K562 (cell line): ENCODE data around the gene CD248. TPM values are rescaled to one million over a fixed set of nuclear protein-coding genes. Genes with fewer than 3 reads are reported as not detected.

ENCODE experiments used
- ATAC-seq: fragments of 200-7000 bp; cut with Tn5 transposase; 3 replicates; pipeline ENCODE4 v1.9.1; 2020; ENCODE audit warnings: moderate library complexity
- BruUV-seq: library from RNA; stranded (reverse); fragments of 400-500 nt; replicated peaks from 2 replicates; lab custom pipeline; 2021; lab: Mats Ljungman, UMichigan
- CTCF ChIA-PET: fragments of 300-600 bp; formaldehyde crosslinking; extraction: SDS; loops from one replicate; lab custom pipeline; 2021; ENCODE audit warnings: low intra/inter-chr PET ratio; lab: Yijun Ruan, JAX
- POLR2A ChIA-PET: fragments of 300-600, 350-650 bp; sonication (Branson Sonifier 250); formaldehyde crosslinking; extraction: SDS; loops from one replicate; lab custom pipeline; 2021; ENCODE audit warnings: antibody characterized with exemption, inconsistent platforms; lab: Yijun Ruan, JAX
- DNase-seq, 4 experiments: peaks; one replicate each; pipeline versions ENCODE4 v3.0.0 to v3.0.0-alpha.2; 2011 to 2018; ENCODE audit warnings: low spot score in 3 of 4, mixed read lengths in 3 of 4; ENCODE audit errors: extremely low read depth in 1 of 4
- FAIRE-seq: peaks from 2 replicates; lab custom pipeline; 2011; peaks lifted over from hg19 to GRCh38; lab: Jason Lieb, UNC
- H2AFZ ChIP-seq: 2 replicates; pipeline ENCODE4 v1.6.0; 2011; ENCODE audit warnings: low read depth, low read length, control low read depth, inconsistent platforms
- H3K27ac ChIP-seq: fragments of 200-600 bp; 3 replicates; pipeline ENCODE4 v1.8.0; 2011; ENCODE audit warnings: low read depth, mild to moderate bottlenecking, control low read depth, inconsistent platforms, low read length, moderate library complexity, mixed read lengths; ENCODE audit errors: extremely low read depth
- H3K27me3 ChIP-seq, 2 experiments: fragments of 300-600 bp in 1 of 2; 2 replicates in 1 of 2; 3 replicates in 1 of 2; pipeline versions ENCODE4 v1.6.0 to v1.8.0; 2011; ENCODE audit warnings: inconsistent platforms in 2 of 2, low read length in 2 of 2, mild to moderate bottlenecking in 1 of 2, mixed read lengths in 1 of 2, moderate library complexity in 1 of 2; ENCODE audit not compliant: control insufficient read depth in 2 of 2, insufficient read depth in 2 of 2
- H3K36me3 ChIP-seq: fragments of 300-600 bp; 3 replicates; pipeline ENCODE4 v1.8.0; 2011; ENCODE audit warnings: mild to moderate bottlenecking, low read length, inconsistent platforms; ENCODE audit not compliant: control insufficient read depth, insufficient read depth
- H3K4me1 ChIP-seq, 2 experiments: fragments of 200-600 bp in 1 of 2; replicated peaks in 1 of 2; 2 replicates in 1 of 2; 3 replicates in 1 of 2; pipeline versions ENCODE4 v1.5.1 to v1.8.0; 2011; ENCODE audit warnings: inconsistent platforms in 2 of 2, low read length in 2 of 2, mild to moderate bottlenecking in 1 of 2, mixed read lengths in 1 of 2, moderate library complexity in 1 of 2; ENCODE audit not compliant: control insufficient read depth in 2 of 2, insufficient read depth in 2 of 2
- H3K4me2 ChIP-seq: 2 replicates; pipeline ENCODE4 v1.6.1; 2011; ENCODE audit warnings: low read length, control low read depth, inconsistent platforms, mixed read lengths; ENCODE audit not compliant: insufficient read depth
- H3K4me3 ChIP-seq: fragments of 200-600 bp; sonication (generic), shearing (Covaris generic); 2 replicates; pipeline ENCODE4 v1.5.1; 2016; ENCODE audit warnings: control low read depth, inconsistent platforms
- H3K79me2 ChIP-seq: fragments of 200-600 bp; 3 replicates; pipeline ENCODE4 v1.8.0; 2011; ENCODE audit warnings: low read length, inconsistent platforms; ENCODE audit not compliant: control insufficient read depth, insufficient read depth
- H3K9ac ChIP-seq, 2 experiments: 2 replicates each; pipeline versions ENCODE4 v1.6.0 to v1.6.1; 2011; ENCODE audit warnings: low read depth in 2 of 2, low read length in 2 of 2, control low read depth in 1 of 2, inconsistent platforms in 1 of 2, mild to moderate bottlenecking in 1 of 2, mixed read lengths in 1 of 2; ENCODE audit not compliant: insufficient read depth in 1 of 2
- H3K9me1 ChIP-seq: one replicate; pipeline ENCODE4 v1.6.0; 2011; ENCODE audit warnings: inconsistent platforms, mild to moderate bottlenecking, low read length, moderate library complexity; ENCODE audit not compliant: control insufficient read depth, insufficient read depth
- H3K9me3 ChIP-seq: replicated peaks from 2 replicates; pipeline ENCODE4 v1.5.1; 2011; ENCODE audit warnings: low read depth, low read length, inconsistent platforms; ENCODE audit not compliant: control insufficient read depth, insufficient read depth
- H4K20me1 ChIP-seq: replicated peaks from 2 replicates; pipeline ENCODE4 v1.6.1; 2011; ENCODE audit warnings: low read length, inconsistent platforms, mixed read lengths; ENCODE audit not compliant: control insufficient read depth, insufficient read depth
- ATF1 ChIP-seq, 2 experiments: fragments of 450-650 bp in 1 of 2; IDR thresholded peaks; 2 replicates each; pipeline ENCODE4 v1.6.1; 2016; ENCODE audit warnings: missing compliant biosample characterization in 1 of 2, missing genetic modification characterization in 1 of 2
- BHLHE40 ChIP-seq: IDR thresholded peaks from 2 replicates; pipeline ENCODE4 v1.6.1; 2011; ENCODE audit warnings: low read length, improper control_type of control experiment
- CREM ChIP-seq: IDR thresholded peaks from 2 replicates; pipeline ENCODE4 v1.6.1; 2014; ENCODE audit warnings: antibody characterized with exemption, low read depth
- HMG20B ChIP-seq: fragments of 250-450 bp; sonication (Bioruptor Pico); IDR thresholded peaks from 2 replicates; pipeline ENCODE4 v1.5.0; 2021; ENCODE audit warnings: mild to moderate bottlenecking
- HNRNPL ChIP-seq: fragments of 200-400 bp; formaldehyde crosslinking; IDR thresholded peaks from 2 replicates; pipeline ENCODE4 v1.6.1; 2017; ENCODE audit warnings: low read depth, mild to moderate bottlenecking, low read length
- IFI16 ChIP-seq: fragments of 250-450 bp; sonication (Bioruptor Pico); IDR thresholded peaks from 2 replicates; pipeline ENCODE4 v2.1.2; 2022; ENCODE audit warnings: mild to moderate bottlenecking, inconsistent platforms
- NR2C2 ChIP-seq, 2 experiments: fragments of 200-800 bp in 1 of 2; sonication (Bioruptor generic) in 1 of 2; sonication (generic) in 1 of 2; formaldehyde crosslinking in 1 of 2; IDR thresholded peaks; 2 replicates each; pipeline versions ENCODE4 v1.6.1 to v1.8.0; 2016 to 2022; ENCODE audit warnings: mild to moderate bottlenecking in 1 of 2, missing compliant biosample characterization in 1 of 2, missing genetic modification characterization in 1 of 2, missing genetic modification reagents in 1 of 2
- TAF15 ChIP-seq: fragments of 200-400 bp; formaldehyde crosslinking; IDR thresholded peaks from 2 replicates; pipeline ENCODE4 v1.6.1; 2017; ENCODE audit warnings: mild to moderate bottlenecking, low read depth, low read length, moderate library complexity
- ZBTB7A ChIP-seq: IDR thresholded peaks from 2 replicates; pipeline ENCODE4 v1.6.1; 2011; ENCODE audit warnings: low read depth, mild to moderate bottlenecking, low read length, moderate library complexity, borderline replicate concordance; ENCODE audit not compliant: control insufficient read depth
- WGBS: fragments of 100-300 bp; shearing (Covaris generic); methylation state at CpG from one replicate; pipeline ENCODE4 v1.1.6; 2016; ENCODE audit warnings: low coverage, mixed read lengths; ENCODE audit not compliant: insufficient coverage; ENCODE audit errors: missing lambda C conversion rate; 5-methylcytosine and 5-hydroxymethylcytosine counted together
- in situ Hi-C: fragments of 300-500 bp; cut with MboI; formaldehyde crosslinking; loops from 4 replicates; pipeline ENCODE4 v1.15.0; 2018; ENCODE audit warnings: inconsistent platforms, mixed read lengths
- intact Hi-C: fragments of 100-400 bp; cut with micrococcal nuclease; formaldehyde crosslinking; loops from 2 replicates; pipeline ENCODE4 v1.14.2; 2022
- polyA plus RNA-seq, 8 experiments: library from polyadenylated mRNA; depleted of rRNA in 4 of 8; stranded (reverse) in 5 of 8; unstranded in 3 of 8; fragments of >200 nt; fragmentation: Nextera tagmentation in 2 of 8; fragmentation: Illumina TruSeq in 1 of 8; extraction: Ambion mirVana in 2 of 8; extraction: Trizol in 1 of 8; gene quantifications; 2 replicates each; pipeline versions ENCODE4 v1.2.1 to v1.2.3, GENCODE V29; 2011 to 2014; ENCODE audit warnings: inconsistent platforms in 1 of 8, missing spikeins in 1 of 8
- total RNA-seq, 7 experiments: library from RNA; depleted of rRNA in 6 of 7; stranded (reverse); fragments of >200 nt in 6 of 7; fragmentation: Illumina TruSeq in 2 of 7; extraction: Trizol in 2 of 7; gene quantifications; 2 replicates each; pipeline versions ENCODE4 v1.2.1 to v1.2.3, GENCODE V29; 2011 to 2021; ENCODE audit warnings: low replicate concordance in 1 of 7
- TF ChIP-seq, protein P1 (sequence below): sonication (generic); formaldehyde crosslinking; IDR thresholded peaks from 2 replicates; pipeline ENCODE4 v1.9.0; 2022; ENCODE audit warnings: mild to moderate bottlenecking, missing genetic modification reagents
- TF ChIP-seq, protein P2 (sequence below), 2 experiments: fragments of 450-650 bp in 1 of 2; sonication (generic) in 1 of 2; formaldehyde crosslinking in 1 of 2; IDR thresholded peaks in 1 of 2; conservative IDR thresholded peaks in 1 of 2; 2 replicates each; pipeline versions ENCODE4 v1.6.1 to v1.8.1; 2016 to 2023; ENCODE audit warnings: mild to moderate bottlenecking in 2 of 2, moderate library complexity in 2 of 2, inconsistent platforms in 1 of 2, missing genetic modification reagents in 1 of 2

CD248 gene
- total and polyA plus RNA-seq, 9 of the 15 experiments (the other 6 are each of a cell fraction or from before 2014, with no cell fraction given) = 0.09 TPM; not detected in 8

DNA sequence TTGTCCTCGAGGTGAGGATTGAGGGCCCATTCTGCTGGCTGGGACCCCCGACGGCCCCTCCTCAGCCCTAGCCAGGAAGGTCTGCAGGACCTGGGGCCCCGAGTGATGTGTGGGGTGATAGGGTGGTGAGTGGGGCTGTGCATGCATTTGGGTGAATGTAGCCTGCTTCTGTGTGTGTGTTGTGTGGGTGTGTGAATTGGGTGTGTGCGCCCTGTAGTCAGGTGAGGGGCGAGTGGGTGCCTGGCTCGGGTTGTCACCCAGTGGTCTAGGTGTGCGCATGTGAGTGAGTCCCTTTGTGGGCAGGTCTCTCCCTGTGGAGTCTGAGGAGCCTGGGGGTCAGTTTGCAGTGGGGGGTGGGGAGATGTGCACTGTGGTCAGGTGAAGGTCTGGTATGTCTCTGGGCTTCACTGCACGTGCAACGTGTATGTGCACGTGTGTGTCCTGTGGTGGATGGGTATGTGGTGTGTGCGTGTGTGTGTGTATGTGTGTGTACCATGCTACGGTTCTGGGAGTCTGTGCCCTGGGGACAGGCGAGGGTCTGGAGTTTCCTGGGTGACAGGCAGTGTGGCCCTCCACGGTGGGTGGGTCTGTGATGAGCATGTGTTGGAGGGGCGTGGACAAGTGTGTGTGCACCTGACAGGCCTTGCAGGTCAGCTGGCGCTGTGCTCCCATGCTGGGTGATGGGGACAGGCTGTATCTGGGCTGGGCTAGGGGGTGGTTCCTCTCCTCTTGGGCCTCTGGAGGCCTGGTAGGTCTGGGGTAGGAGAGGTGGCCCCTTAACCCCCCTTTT lies 24.1 kb downstream of the CD248 start (continued):
- TF ChIP-seq, protein P1, sequence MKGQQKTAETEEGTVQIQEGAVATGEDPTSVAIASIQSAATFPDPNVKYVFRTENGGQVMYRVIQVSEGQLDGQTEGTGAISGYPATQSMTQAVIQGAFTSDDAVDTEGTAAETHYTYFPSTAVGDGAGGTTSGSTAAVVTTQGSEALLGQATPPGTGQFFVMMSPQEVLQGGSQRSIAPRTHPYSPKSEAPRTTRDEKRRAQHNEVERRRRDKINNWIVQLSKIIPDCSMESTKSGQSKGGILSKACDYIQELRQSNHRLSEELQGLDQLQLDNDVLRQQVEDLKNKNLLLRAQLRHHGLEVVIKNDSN (CRISPR knock-in tag) = no peak
- TF ChIP-seq NR2C2 (CRISPR knock-in tag; IDR thresholded peaks at IDR 0.05) = no peak
- TF ChIP-seq NR2C2 (tag; IDR thresholded peaks at IDR 0.05) = no peak
- TF ChIP-seq BHLHE40 = peak; percentile 53; the same call in 1 of the 2 replicates
- TF ChIP-seq IFI16 = no peak

- Histone ChIP-seq H3K9me1 (no peaks in the 10 kb centered on the region), H3K4me2 (no peak within 1 kb of the TSS), H3K27me3 (no peaks in the 10 kb centered on the region; a peak in 1 of 5 replicates), H3K4me1 (peaks cover 19 to 60% of the 10 kb centered on the region in 2 experiments), H3K9me3 (no peaks in the 10 kb centered on the region), H2AFZ (no peak within 1 kb of the TSS), H3K4me3 (no peak within 1 kb of the TSS), H4K20me1 (0 out of 2 replicates have a peak, but pooled peaks cover 5% of the 10 kb centered on the region), H3K9ac (no peak within 1 kb of the TSS), H3K36me3 (peaks cover 8% of the 10 kb centered on the region; the same call in 2 of the 3 replicates), H3K79me2 (peaks cover 19% of the 10 kb centered on the region), H3K27ac (no peak within 1 kb of the TSS)
- WGBS = 93% methylated on average over 10 of the region's 95 CpGs
- FAIRE-seq = no peak
- in situ Hi-C loops (no loop called here), intact Hi-C loops (no loop called here)
- no TSS peak for BruUV-seq
- ChIA-PET POLR2A (no interaction called here), CTCF (no interaction called here)
- no peak for ATAC-seq
- TF ChIP-seq HNRNPL (0 out of 2 replicates have a peak, but pooled peaks have one; percentile 16), ZBTB7A (peak; percentile 41; the same call in 1 of the 2 replicates), TAF15 (no peak), ATF1 (CRISPR knock-in tag; IDR thresholded peaks at IDR 0.05) (no peak), ATF1 (tag; IDR thresholded peaks at IDR 0.05) (peak; percentile 23; the same call in 1 of the 2 replicates), CREM (0 out of 2 replicates have a peak, but pooled peaks have one; percentile 36), HMG20B (CRISPR knock-in tag) (no peak)
- TF ChIP-seq, protein P2, sequence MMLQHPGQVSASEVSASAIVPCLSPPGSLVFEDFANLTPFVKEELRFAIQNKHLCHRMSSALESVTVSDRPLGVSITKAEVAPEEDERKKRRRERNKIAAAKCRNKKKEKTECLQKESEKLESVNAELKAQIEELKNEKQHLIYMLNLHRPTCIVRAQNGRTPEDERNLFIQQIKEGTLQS (IDR thresholded peaks at IDR 0.05) = peak; percentile 30; the same call in 1 of the 2 replicates
- TF ChIP-seq, protein P2 (CRISPR knock-in tag; conservative IDR thresholded peaks at IDR 0.05) = no peak
- peak in 1 of 4 experiments; percentile 35 for DNase-seq
Measured at GRCh38 chr11:66291706-66292542, 24.9 kb downstream of the CD248 start, which contains the start of gene TMEM151A. TMEM151A (plus strand) TSS chr11:66291894; CDS start chr11:66292014, 120 bp downstream.
